HepG2 (cell line): Measurements from ENCODE around the gene NBEAL2. TPM values are rescaled to one million over a fixed set of nuclear protein-coding genes. Genes with fewer than 3 reads are reported as not detected.
A peak's percentile ranks its signal among the peaks of the same experiment; 100 is the strongest.

Source experiments
- ARHGAP35 ChIP-seq: sonication (generic); formaldehyde crosslinking; IDR thresholded peaks from 2 replicates; pipeline ENCODE4 v1.9.0; 2022; ENCODE audit warnings: mild to moderate bottlenecking, inconsistent platforms, moderate library complexity, missing genetic modification reagents, borderline replicate concordance
- BCL6 ChIP-seq: IDR thresholded peaks from 2 replicates; pipeline ENCODE4 v1.6.1; 2016; ENCODE audit warnings: missing genetic modification reagents, missing compliant biosample characterization
- CBFB ChIP-seq: sonication (generic); formaldehyde crosslinking; IDR thresholded peaks from 2 replicates; pipeline ENCODE4 v1.4.0; 2020; ENCODE audit warnings: missing genetic modification reagents
- CHD2 ChIP-seq: IDR thresholded peaks from 2 replicates; pipeline ENCODE4 v1.6.1; 2011; ENCODE audit warnings: low read depth, low read length, improper control_type of control experiment
- DMAP1 ChIP-seq: IDR thresholded peaks from 2 replicates; pipeline ENCODE4 v1.6.1; 2016
- ERF ChIP-seq: IDR thresholded peaks from 2 replicates; pipeline ENCODE4 v1.6.1; 2018; ENCODE audit warnings: missing biosample characterization, missing genetic modification reagents
- FOSL1 ChIP-seq: sonication (generic); formaldehyde crosslinking; IDR thresholded peaks from 2 replicates; pipeline ENCODE4 v1.9.0; 2021; ENCODE audit warnings: missing genetic modification reagents, borderline replicate concordance
- GATAD2A ChIP-seq: IDR thresholded peaks from 2 replicates; pipeline ENCODE4 v1.6.1; 2016
- HDAC1 ChIP-seq: sonication (generic); formaldehyde crosslinking; IDR thresholded peaks from 2 replicates; pipeline ENCODE4 v1.5.1; 2020; ENCODE audit warnings: mild to moderate bottlenecking, missing genetic modification reagents
- KAT8 ChIP-seq: IDR thresholded peaks from 2 replicates; pipeline ENCODE4 v1.6.1; 2016; ENCODE audit warnings: missing genetic modification reagents, missing compliant biosample characterization
- NR3C1 ChIP-seq: sonication (generic); formaldehyde crosslinking; IDR thresholded peaks from 2 replicates; pipeline ENCODE4 v1.4.0; 2020; ENCODE audit warnings: missing genetic modification reagents
- PRPF4 ChIP-seq: fragments of 200-400 bp; formaldehyde crosslinking; IDR thresholded peaks from 2 replicates; pipeline ENCODE4 v1.6.1; 2016; ENCODE audit warnings: low read length, low read depth; ENCODE audit not compliant: poor library complexity, severe bottlenecking
- RARA ChIP-seq: IDR thresholded peaks from 2 replicates; pipeline ENCODE4 v1.6.1; 2016; ENCODE audit warnings: missing genetic modification reagents, missing compliant biosample characterization
- SMC3 ChIP-seq: IDR thresholded peaks from 2 replicates; pipeline ENCODE4 v1.6.1; 2011; ENCODE audit warnings: low read length, improper control_type of control experiment
- TBL1XR1 ChIP-seq: fragments of 150-350 bp; IDR thresholded peaks from 2 replicates; pipeline ENCODE4 v1.6.1; 2014; ENCODE audit warnings: borderline replicate concordance, low read length; ENCODE audit not compliant: partially characterized antibody
- XRCC5 ChIP-seq: fragments of 200-400 bp; formaldehyde crosslinking; optimal IDR thresholded peaks from 2 replicates; pipeline ENCODE3; 2017; ENCODE audit warnings: mild to moderate bottlenecking, low read length
- YY1 ChIP-seq: IDR thresholded peaks from 2 replicates; pipeline ENCODE4 v1.6.1; 2011; ENCODE audit warnings: low read length, low read depth, moderate library complexity, mild to moderate bottlenecking; ENCODE audit not compliant: insufficient read depth, insufficient replicate concordance
- ZNF441 ChIP-seq: sonication (generic); formaldehyde crosslinking; IDR thresholded peaks from 2 replicates; pipeline ENCODE4 v1.7.0; 2021; ENCODE audit warnings: missing genetic modification reagents, borderline replicate concordance
- ZNF496 ChIP-seq: sonication (generic); formaldehyde crosslinking; IDR thresholded peaks from 2 replicates; pipeline ENCODE4 v1.8.1; 2023; ENCODE audit warnings: mild to moderate bottlenecking, moderate library complexity, missing genetic modification reagents; ENCODE audit not compliant: insufficient replicate concordance
- ZSCAN29 ChIP-seq: sonication (generic); formaldehyde crosslinking; conservative IDR thresholded peaks from 2 replicates; pipeline ENCODE4 v1.4.0; 2020; ENCODE audit warnings: mild to moderate bottlenecking, missing genetic modification reagents
- polyA plus RNA-seq, 8 experiments: library from polyadenylated mRNA; depleted of rRNA in 3 of 8; stranded (reverse) in 7 of 8; unstranded in 1 of 8; fragments of >200 nt; fragmentation: Illumina TruSeq in 4 of 8; extraction: Trizol in 4 of 8; gene quantifications; 2 replicates each; pipeline versions ENCODE4 v1.2.1 to v1.2.3, GENCODE V29; 2011 to 2016; ENCODE audit warnings: low read depth in 4 of 8, missing spikeins in 1 of 8, mixed read lengths in 1 of 8; ENCODE audit not compliant: insufficient read depth in 1 of 8
- total RNA-seq, 5 experiments: library from RNA; depleted of rRNA; stranded (reverse); fragments of >200 nt; fragmentation: Illumina TruSeq; extraction: Trizol; gene quantifications; 2 replicates each; pipeline ENCODE4 v1.2.3, GENCODE V29; 2016; ENCODE audit warnings: low read depth in 1 of 5
- TF ChIP-seq, protein P1 (sequence below): sonication (generic); formaldehyde crosslinking; IDR thresholded peaks from 2 replicates; pipeline ENCODE4 v1.4.0; 2020; ENCODE audit warnings: missing genetic modification reagents
- TF ChIP-seq, protein P2 (sequence below): fragments of 450-650 bp; IDR thresholded peaks from 2 replicates; pipeline ENCODE4 v1.6.1; 2016
- TF ChIP-seq, protein P3 (sequence below): sonication (generic); formaldehyde crosslinking; IDR thresholded peaks from 2 replicates; pipeline ENCODE4 v1.5.1; 2020; ENCODE audit warnings: mild to moderate bottlenecking, missing genetic modification reagents, moderate library complexity

Gene NBEAL2
- total and polyA plus RNA-seq, 2 of the 13 experiments (the other 11 are each of a cell fraction or from before 2014, with no cell fraction given): 9.7 to 12.4 TPM

DNA sequence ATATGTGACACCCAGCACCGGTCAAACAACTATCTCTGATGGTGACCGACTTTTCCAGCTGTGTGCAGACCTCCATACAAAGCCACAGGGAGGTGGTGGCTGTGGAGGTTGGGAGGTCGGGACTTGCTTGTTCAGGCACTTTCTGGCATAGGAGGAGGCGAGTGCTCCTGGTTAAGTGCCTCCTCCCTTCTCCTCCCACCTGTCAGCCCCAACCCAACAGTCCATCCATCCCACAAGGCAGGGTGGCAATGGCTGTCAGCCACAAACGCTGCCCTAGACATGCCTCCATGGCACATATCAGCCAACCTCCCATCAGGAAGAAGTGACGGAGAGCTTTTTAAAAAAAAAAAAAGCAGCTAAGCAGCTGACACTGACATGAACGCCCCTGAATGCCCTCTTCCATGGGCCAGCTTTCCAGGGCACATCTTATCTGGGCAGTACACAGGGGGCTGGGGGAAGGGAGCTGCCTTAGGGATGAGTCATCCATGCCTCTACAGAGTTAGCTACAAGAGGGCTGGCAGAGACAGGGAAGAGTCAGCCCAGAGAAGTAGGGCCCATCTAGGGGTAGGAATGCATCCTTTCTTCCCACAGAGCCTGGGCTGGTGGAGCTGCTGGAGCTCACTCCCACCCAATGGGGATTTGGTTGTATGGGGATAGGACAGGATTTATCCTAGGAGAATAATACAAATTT lies 44.2 kb upstream of the NBEAL2 start (continued):
- TF ChIP-seq, protein P1, sequence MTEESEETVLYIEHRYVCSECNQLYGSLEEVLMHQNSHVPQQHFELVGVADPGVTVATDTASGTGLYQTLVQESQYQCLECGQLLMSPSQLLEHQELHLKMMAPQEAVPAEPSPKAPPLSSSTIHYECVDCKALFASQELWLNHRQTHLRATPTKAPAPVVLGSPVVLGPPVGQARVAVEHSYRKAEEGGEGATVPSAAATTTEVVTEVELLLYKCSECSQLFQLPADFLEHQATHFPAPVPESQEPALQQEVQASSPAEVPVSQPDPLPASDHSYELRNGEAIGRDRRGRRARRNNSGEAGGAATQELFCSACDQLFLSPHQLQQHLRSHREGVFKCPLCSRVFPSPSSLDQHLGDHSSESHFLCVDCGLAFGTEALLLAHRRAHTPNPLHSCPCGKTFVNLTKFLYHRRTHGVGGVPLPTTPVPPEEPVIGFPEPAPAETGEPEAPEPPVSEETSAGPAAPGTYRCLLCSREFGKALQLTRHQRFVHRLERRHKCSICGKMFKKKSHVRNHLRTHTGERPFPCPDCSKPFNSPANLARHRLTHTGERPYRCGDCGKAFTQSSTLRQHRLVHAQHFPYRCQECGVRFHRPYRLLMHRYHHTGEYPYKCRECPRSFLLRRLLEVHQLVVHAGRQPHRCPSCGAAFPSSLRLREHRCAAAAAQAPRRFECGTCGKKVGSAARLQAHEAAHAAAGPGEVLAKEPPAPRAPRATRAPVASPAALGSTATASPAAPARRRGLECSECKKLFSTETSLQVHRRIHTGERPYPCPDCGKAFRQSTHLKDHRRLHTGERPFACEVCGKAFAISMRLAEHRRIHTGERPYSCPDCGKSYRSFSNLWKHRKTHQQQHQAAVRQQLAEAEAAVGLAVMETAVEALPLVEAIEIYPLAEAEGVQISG (CRISPR knock-in tag): peak; percentile 48
- TF ChIP-seq, protein P2, sequence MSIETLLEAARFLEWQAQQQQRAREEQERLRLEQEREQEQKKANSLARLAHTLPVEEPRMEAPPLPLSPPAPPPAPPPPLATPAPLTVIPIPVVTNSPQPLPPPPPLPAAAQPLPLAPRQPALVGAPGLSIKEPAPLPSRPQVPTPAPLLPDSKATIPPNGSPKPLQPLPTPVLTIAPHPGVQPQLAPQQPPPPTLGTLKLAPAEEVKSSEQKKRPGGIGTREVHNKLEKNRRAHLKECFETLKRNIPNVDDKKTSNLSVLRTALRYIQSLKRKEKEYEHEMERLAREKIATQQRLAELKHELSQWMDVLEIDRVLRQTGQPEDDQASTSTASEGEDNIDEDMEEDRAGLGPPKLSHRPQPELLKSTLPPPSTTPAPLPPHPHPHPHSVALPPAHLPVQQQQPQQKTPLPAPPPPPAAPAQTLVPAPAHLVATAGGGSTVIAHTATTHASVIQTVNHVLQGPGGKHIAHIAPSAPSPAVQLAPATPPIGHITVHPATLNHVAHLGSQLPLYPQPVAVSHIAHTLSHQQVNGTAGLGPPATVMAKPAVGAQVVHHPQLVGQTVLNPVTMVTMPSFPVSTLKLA: no peak
- TF ChIP-seq BCL6 (CRISPR knock-in tag) (peak; percentile 37; the same call in 1 of the 2 replicates), KAT8 (CRISPR knock-in tag) (0 out of 2 replicates have a peak, but pooled peaks have one; percentile 33), YY1 (no peak), PRPF4 (peak; percentile 41), ERF (CRISPR knock-in tag) (peak; percentile 21; the same call in 1 of the 2 replicates), RARA (CRISPR knock-in tag) (peak; percentile 77; the same call in 1 of the 2 replicates), DMAP1 (CRISPR knock-in tag) (0 out of 2 replicates have a peak, but pooled peaks have one; percentile 42), ZNF496 (CRISPR knock-in tag) (no peak), ZSCAN29 (CRISPR knock-in tag) (no peak), CBFB (no peak), XRCC5 (peak; percentile 53), ZNF441 (CRISPR knock-in tag) (no peak), CHD2 (peak; percentile 54; the same call in 1 of the 2 replicates), ARHGAP35 (CRISPR knock-in tag) (no peak), GATAD2A (peak; percentile 66), SMC3 (peak; percentile 52; the same call in 1 of the 2 replicates), HDAC1 (0 out of 2 replicates have a peak, but pooled peaks have one; percentile 16), FOSL1 (CRISPR knock-in tag) (peak; percentile 94), NR3C1 (CRISPR knock-in tag) (no peak), TBL1XR1 (no peak)
- TF ChIP-seq, protein P3, sequence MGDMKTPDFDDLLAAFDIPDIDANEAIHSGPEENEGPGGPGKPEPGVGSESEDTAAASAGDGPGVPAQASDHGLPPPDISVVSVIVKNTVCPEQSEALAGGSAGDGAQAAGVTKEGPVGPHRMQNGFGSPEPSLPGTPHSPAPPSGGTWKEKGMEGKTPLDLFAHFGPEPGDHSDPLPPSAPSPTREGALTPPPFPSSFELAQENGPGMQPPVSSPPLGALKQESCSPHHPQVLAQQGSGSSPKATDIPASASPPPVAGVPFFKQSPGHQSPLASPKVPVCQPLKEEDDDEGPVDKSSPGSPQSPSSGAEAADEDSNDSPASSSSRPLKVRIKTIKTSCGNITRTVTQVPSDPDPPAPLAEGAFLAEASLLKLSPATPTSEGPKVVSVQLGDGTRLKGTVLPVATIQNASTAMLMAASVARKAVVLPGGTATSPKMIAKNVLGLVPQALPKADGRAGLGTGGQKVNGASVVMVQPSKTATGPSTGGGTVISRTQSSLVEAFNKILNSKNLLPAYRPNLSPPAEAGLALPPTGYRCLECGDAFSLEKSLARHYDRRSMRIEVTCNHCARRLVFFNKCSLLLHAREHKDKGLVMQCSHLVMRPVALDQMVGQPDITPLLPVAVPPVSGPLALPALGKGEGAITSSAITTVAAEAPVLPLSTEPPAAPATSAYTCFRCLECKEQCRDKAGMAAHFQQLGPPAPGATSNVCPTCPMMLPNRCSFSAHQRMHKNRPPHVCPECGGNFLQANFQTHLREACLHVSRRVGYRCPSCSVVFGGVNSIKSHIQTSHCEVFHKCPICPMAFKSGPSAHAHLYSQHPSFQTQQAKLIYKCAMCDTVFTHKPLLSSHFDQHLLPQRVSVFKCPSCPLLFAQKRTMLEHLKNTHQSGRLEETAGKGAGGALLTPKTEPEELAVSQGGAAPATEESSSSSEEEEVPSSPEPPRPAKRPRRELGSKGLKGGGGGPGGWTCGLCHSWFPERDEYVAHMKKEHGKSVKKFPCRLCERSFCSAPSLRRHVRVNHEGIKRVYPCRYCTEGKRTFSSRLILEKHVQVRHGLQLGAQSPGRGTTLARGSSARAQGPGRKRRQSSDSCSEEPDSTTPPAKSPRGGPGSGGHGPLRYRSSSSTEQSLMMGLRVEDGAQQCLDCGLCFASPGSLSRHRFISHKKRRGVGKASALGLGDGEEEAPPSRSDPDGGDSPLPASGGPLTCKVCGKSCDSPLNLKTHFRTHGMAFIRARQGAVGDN: peak; percentile 35
